Hematopoietic multipotent progenitor cell (in vitro differentiated cells): Measurements from ENCODE around the gene RPP25L. TPM values are rescaled to one million over a fixed set of nuclear protein-coding genes. Genes with fewer than 3 reads are reported as not detected.

Source experiments
- DNase-seq, 3 donors: peaks; one replicate each; pipeline ENCODE4 v3.0.0-alpha.2; 2011 to 2015; ENCODE audit warnings: low read depth in 2 of 3, low spot score in 2 of 3
- small RNA-seq: library from RNA; depleted of rRNA; stranded (forward); fragments of <200 nt; gene quantifications from one replicate; pipeline ENCODE3, GENCODE V24; 2012
- total RNA-seq: library from RNA; depleted of rRNA; stranded (reverse); fragments of >200 nt; gene quantifications from one replicate; pipeline ENCODE4 v1.2.3, GENCODE V29; 2012

The RPP25L gene
- total RNA-seq, 1 donor: 61.7 TPM

DNA sequence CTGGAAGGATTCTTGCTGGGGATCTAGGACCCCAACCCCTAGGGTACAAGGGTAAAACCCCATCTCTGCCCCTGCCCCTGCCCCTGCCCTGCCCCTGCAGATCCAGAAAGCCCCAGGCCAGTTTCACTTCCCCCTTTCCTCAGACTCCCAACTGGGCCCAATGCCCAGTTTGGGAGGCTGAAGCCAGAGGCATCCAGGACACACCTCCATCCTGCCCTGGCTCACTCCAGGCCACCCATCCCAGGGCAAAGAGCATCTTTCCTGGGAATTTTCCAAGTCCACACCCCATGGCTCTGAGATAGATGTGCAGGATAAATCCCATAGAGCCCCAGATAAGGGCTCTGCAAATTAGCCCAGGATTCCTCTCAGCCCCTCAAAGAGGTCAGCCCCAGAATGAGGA lies 39.8 kb downstream of the RPP25L start:
- no peak for DNase-seq

DNA sequence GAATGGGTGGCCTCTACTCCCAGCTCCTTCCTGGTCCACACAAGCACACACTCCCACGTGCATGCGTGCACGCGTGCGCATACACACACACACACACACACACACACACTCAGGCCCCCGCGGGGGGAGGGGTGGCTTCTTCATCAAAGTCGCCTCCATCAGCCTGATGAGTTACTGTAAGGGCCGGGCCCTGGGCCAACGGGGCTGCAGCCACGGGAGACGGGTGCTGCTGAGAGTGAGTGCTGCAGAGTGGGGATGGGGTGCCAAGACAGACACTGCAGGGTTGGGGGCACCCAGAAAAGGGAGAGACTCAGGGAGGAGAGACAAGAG lies 40.5 kb downstream of the RPP25L start:
- DNase-seq: no peak

DNA sequence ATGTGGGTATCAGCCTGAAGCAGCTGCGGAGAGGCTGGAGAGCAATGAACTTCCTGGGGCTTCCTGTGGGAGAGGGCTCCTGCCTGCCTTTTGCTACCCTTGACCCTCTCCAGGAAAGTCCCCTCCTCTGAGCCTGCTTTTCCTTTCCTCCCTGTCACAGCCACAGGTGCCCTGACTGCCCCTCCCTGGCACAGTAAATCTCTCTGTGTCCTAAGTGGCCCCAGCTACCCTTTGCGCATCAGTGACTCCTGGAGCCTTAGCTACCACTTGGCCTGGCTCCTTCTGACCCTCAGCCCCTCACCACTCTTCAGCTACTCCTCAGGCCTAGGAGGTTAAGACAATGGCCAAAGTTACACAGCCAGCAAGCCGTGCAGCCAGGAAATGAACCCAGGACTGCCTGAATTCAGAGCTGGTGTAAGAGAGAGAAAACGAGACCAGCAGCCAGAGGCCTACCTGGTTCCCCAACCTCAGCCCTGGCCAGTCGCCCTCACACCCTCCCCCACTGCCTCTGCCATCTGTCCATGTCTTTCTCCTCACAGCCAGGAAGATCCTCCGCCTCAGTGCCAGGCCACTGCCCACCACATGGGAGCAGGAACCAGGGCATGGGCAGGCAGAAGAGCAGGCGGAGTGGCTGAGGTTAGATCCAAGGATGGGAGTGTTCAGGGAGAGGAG lies 41.0 kb downstream of the RPP25L start:
- no peak for DNase-seq

DNA sequence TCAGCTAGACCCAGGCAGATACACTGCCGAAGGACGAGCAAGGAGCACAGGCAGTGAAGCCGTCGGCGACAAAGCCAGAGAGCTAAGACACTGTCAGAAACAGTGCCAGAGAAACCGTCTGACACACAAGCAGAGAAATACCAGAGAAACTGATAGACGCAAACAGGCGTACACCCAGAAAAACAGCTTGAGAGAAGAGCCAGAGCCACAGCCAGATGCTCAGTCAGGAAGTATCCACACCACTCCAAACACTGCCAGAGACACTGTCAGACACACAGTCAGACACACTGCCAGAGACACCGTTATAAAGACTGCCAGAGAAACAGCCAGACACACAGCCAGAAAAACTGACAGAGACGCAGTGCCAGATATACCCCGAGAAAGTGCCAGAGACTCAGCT lies 41.5 kb downstream of the RPP25L start:
- DNase-seq: no peak

DNA sequence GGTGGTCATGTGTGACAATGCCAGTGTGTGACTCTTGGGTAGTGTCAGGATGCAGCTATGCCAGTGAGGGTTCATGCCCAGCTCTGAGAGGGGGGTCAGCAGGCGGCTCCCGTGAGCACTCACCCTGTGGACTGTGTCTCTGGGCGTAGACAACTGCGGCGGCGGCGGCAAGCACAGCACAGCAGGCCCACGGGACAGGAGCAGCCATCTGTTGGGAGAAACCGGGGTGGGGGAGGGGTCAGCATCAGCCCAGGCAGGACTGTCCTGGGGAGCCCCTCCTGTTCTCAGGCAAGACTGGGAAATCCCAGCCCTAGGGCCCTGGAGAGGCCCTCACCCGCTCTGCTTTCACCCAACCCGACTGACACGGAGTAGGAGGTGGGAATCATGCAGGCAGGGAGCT lies 43.1 kb downstream of the RPP25L start:
- no peak for DNase-seq

DNA sequence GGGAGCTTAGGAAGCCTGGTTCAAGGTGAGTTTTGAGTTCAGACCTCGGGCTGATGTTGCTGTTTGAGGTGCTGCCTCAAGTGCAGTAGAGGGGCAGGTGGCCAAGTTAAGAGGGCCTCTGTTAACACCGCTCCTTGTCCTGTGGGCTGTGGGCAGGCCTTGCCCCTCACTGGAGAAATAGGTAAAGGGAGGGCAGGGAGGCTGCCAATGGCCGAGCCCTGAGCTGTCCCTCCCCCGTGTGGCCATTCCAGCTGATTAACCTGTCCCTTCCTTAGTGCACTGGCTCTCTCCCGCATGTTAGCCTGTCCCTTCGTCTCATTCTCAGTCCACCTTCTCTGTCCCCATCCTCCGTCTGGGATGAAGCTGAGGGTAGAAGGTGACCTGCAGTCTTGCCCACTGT lies 43.8 kb downstream of the RPP25L start:
- no peak for DNase-seq

DNA sequence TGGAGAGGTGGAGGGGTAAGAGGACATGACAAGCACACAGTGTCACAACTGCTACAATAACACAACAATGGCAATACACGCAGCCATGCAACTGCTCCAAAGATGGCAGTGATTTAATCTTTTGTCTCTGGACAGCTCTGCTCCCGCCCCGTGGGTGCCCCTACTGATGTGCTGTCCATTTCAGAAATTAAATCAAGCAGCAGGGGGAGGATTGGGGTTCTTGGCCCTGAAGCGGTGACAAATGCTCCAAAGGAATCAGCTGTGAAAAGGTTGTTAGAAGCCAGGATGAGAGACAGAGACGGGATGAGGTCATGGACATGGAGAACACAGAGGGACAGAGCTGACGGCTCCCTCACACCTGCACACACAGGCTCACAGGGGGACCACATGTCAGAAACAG lies 44.9 kb downstream of the RPP25L start:
- DNase-seq: no peak

DNA sequence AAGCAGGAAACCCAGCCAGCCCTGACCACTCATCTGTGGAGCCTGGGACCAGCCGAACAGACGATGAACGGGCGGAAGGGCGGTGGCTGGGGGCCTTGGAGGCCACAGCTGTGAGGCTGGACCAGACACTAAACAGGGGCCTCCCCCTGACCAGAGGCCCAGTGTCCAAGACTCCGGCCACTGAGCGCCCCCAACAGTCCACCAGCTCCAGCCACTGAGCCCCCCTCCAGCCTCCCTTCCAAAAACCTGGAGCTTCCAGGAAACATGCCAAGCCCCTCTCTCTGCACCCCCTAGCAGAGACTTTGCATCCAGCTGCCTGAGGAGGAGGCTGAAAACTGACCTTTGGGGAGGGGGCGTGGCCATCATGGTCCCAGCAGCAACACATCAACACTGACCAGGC lies 45.6 kb downstream of the RPP25L start:
- no peak for DNase-seq

DNA sequence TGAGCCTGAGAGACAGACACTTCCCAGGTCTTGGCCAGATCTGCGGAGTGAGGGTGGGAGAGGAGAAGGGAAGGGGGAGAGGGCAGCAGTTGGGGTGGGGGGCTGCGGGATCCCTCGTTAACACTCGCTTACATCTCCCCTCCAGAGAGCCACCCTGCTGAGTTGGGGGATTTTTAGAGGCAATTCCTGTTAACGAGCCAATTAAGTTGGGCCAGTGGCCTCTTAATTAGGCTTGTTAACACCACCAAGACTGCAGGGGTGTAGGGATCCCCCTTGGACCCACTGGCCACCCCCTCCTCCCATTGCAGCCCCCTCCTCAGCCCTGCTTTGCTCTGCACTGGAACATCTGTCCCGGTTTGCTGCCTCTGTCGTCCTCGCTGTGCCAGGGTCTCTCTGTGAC lies 46.0 kb downstream of the RPP25L start:
- no peak for DNase-seq

DNA sequence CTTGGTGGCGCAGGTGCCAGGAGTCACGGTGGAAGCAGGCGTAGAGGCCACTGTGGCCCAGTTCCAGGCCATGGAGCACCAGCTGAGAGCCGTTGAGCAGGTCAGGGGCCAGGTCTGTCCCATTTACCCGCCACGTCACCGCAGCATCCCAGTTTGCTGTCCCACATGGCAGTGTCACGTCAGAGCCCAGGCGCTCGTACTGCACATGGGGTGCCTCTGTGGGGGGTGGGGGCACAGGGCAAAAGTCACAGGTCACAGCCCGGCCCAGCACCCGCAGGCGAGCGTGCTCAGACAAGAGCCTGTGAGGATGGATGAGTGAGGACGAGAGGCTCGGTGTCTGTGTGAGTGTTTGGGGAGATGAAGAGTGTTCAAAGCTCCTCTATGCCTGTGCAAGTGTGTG lies 47.3 kb downstream of the RPP25L start:
- DNase-seq: no peak

DNA sequence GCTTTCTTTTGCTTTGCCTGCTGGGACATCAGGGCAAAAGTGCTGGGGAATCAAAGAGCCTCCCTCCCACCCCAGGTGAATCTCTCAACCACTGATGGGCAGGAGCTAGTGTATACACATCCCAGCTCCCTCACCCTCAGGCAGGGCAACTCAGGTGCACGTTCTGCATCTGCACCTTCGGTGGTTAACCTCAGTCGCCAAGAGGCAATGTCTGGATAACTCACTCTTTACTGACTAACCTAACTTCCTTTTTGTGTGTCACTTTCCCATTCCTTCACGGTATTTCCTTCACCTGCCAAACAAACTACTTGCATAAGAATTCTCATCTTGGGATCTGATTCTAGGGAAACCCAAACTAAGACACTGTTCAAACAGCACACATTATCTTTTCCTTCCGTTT lies 48.6 kb downstream of the RPP25L start:
- no peak for DNase-seq

DNA sequence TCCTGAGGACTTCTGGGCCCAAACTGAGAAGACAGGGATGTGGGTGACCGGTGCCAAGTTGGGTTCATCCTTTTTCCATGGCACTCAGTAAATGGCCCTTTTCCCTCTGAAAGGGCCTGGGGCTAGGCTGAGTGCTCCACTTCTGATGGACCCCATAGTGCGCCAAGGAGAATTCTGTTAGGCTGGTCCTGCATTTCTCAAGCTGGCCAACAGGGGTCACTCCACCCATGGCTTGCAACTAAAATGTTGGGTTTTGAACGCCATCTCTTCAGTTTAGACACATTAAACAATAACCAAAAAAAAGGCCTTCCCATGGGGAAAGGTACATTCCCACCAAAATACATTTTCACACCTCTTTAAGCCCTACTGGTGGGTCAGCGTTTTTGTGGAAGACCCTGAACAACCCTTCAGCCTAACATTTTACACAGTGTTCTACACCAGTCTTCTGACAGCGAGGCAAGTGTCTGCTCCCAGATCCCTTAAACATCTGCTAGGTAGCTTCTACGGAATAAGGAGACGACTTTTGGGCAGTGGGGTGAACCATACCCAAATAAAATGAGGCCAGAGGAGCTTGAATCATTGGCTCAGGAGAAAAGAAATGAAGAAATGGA lies 49.7 kb downstream of the RPP25L start:
- DNase-seq: no peak

DNA sequence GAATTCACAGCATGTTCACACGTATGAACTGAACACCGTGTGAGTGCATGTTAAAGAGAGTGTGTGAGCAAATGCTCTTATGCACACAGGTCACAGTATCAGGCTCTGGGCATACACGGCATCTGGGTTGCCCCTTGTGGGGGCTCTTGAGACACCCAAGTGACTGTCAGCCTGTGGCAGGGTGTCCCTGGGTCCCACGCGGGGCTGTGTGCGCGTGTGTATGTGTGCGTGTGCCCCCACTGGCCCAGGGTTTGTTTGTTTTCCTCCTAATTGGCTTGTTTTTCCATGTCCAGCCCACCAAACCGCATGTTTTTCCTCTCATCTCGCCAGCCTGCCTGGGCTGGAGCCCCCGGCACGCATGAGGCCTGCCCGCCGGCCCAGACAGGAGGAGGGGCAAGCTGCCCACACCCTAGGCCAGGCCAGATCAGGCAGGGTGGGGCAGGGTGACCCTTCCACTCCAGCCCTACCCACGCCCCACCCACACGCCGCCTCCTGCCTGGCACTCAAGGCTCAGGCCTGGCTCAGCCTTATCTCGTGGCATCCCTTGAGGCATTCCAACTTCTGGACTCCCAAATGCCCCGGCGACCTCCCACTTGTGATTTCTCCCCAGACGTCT lies 51.2 kb downstream of the RPP25L start:
- no peak for DNase-seq

Small RNAs within 50 kb of the gene (small RNA-seq; reads per million reads assigned to genes)
- not detected for gene CCL27

Other genes with a start within 250 kb of the RPP25L start
- 1.3 TPM for gene MYORG, start 235.2 kb downstream of the RPP25L start, total RNA-seq
- 3.2 TPM for gene FAM219A, start 153.5 kb downstream of the RPP25L start, total RNA-seq
- gene DNAI1, start 153.3 kb downstream of the RPP25L start, total RNA-seq: not detected
- not detected for gene ENHO, start 89.1 kb downstream of the RPP25L start, total RNA-seq
- not detected for gene CNTFR, start 22.4 kb downstream of the RPP25L start, total RNA-seq
- 74.1 TPM for gene DCTN3, start 8.4 kb upstream of the RPP25L start, total RNA-seq
- not detected for gene ARID3C, start 17.0 kb upstream of the RPP25L start, total RNA-seq
- gene SIGMAR1, start 25.7 kb upstream of the RPP25L start, total RNA-seq: 61.4 TPM
- 108 TPM for gene GALT, start 34.6 kb upstream of the RPP25L start, total RNA-seq
- gene IL11RA, start 40.1 kb upstream of the RPP25L start, total RNA-seq: 11.8 TPM
- not detected for gene CCL27, start 50.6 kb upstream of the RPP25L start, total RNA-seq
- not detected for gene CCL19, start 79.2 kb upstream of the RPP25L start, total RNA-seq
- gene CCL21, start 98.0 kb upstream of the RPP25L start, total RNA-seq: not detected